ENCODE results near the gene RAG1. TPM values are rescaled to one million over a fixed set of nuclear protein-coding genes. Genes with fewer than 3 reads are reported as not detected.
"Not testable (repeated sequence)": the region's sequence is repeated elsewhere in the genome, so short reads cannot be mapped to it uniquely, and the experiment has no call there.

Gene RAG1
- total RNA-seq, 1 experiment from 2014 or later, result 0.90 TPM

- CTCF ChIA-PET, result interaction anchor here (0.6 to 1.4 kb wide), 3 partner anchors 31 to 1341 kb away, joined by 3 to 7 read pairs (median 5); partner anchors contain the start of gene TRAF6
- H3K27ac Mint-ChIP-seq (ENCODE audit: unreplicated experiment), result no peak overlapping the region
- no peaks in the 10 kb centered on the region for H3K36me3 Mint-ChIP-seq (ENCODE audit: insufficient read depth, unreplicated experiment)
- H3K9me3 Mint-ChIP-seq (ENCODE audit: low read depth, unreplicated experiment), result no peaks in the 10 kb centered on the region
- H3K4me3 Mint-ChIP-seq (ENCODE audit: low read depth, unreplicated experiment), result no peak overlapping the region
- intact Hi-C loops (cut with micrococcal nuclease; ENCODE audit: unreplicated experiment), result loop anchor here (2.0 kb wide), 1 partner anchor 30 kb away; the partner anchor contains the start of gene TRAF6
- H3K27me3 Mint-ChIP-seq (ENCODE audit: unreplicated experiment), result peaks cover 42% of the 10 kb centered on the region
- BruUV-seq (replicated peaks), result no TSS peak
- DNase-seq, result peak; percentile 55
- peak; percentile 33 for TF ChIP-seq CTCF (IDR thresholded peaks at IDR 0.05; ENCODE audit: unreplicated experiment)
- H3K4me1 Mint-ChIP-seq (ENCODE audit: low read depth, unreplicated experiment), result no peaks in the 10 kb centered on the region
These were observed 26.8 kb upstream of the RAG1 start for GRCh38 chr11:36540998-36541397.

- Mint-ChIP-seq H3K36me3 (ENCODE audit: insufficient read depth, unreplicated experiment) (no peaks in the 10 kb centered on the region), H3K27me3 (ENCODE audit: unreplicated experiment) (peaks cover 31% of the 10 kb centered on the region), H3K4me1 (ENCODE audit: low read depth, unreplicated experiment) (no peaks in the 10 kb centered on the region), H3K9me3 (ENCODE audit: low read depth, unreplicated experiment) (no peaks in the 10 kb centered on the region), H3K4me3 (ENCODE audit: low read depth, unreplicated experiment) (no peak overlapping the region), H3K27ac (ENCODE audit: unreplicated experiment) (no peak overlapping the region)
- no peak for DNase-seq
- CTCF ChIA-PET, result no interaction called here
- TF ChIP-seq CTCF (IDR thresholded peaks at IDR 0.05; ENCODE audit: unreplicated experiment), result no peak
- intact Hi-C loops (cut with micrococcal nuclease; ENCODE audit: unreplicated experiment), result no loop called here
- no TSS peak for BruUV-seq (replicated peaks)
These were observed 17.3 kb upstream of the RAG1 start for GRCh38 chr11:36550385-36551115.

GRCh38 chr11:36557390-36557789 is 10.4 kb upstream of the RAG1 start:
- DNase-seq; H3K36me3 Mint-ChIP-seq (ENCODE audit: insufficient read depth, unreplicated experiment); H3K27ac Mint-ChIP-seq (ENCODE audit: unreplicated experiment); CTCF ChIA-PET; H3K4me1 Mint-ChIP-seq (ENCODE audit: low read depth, unreplicated experiment); intact Hi-C loops (cut with micrococcal nuclease; ENCODE audit: unreplicated experiment); H3K4me3 Mint-ChIP-seq (ENCODE audit: low read depth, unreplicated experiment); H3K9me3 Mint-ChIP-seq (ENCODE audit: low read depth, unreplicated experiment); BruUV-seq (replicated peaks): not testable (repeated sequence)
- H3K27me3 Mint-ChIP-seq (ENCODE audit: unreplicated experiment), result peaks cover 40% of the 10 kb centered on the region

GRCh38 chr11:36557991-36558390 is 9.8 kb upstream of the RAG1 start:
- no peak overlapping the region for H3K4me3 Mint-ChIP-seq (ENCODE audit: low read depth, unreplicated experiment)
- H3K36me3 Mint-ChIP-seq (ENCODE audit: insufficient read depth, unreplicated experiment), result no peaks in the 10 kb centered on the region
- peaks cover 42% of the 10 kb centered on the region for H3K27me3 Mint-ChIP-seq (ENCODE audit: unreplicated experiment)
- CTCF ChIA-PET, result no interaction called here
- no peak for DNase-seq
- no TSS peak for BruUV-seq (replicated peaks)
- H3K4me1 Mint-ChIP-seq (ENCODE audit: low read depth, unreplicated experiment), result peaks cover 9% of the 10 kb centered on the region
- H3K27ac Mint-ChIP-seq (ENCODE audit: unreplicated experiment), result no peak overlapping the region
- no peak for TF ChIP-seq CTCF (IDR thresholded peaks at IDR 0.05; ENCODE audit: unreplicated experiment)
- no peaks in the 10 kb centered on the region for H3K9me3 Mint-ChIP-seq (ENCODE audit: low read depth, unreplicated experiment)
- intact Hi-C loops (cut with micrococcal nuclease; ENCODE audit: unreplicated experiment), result no loop called here

Measured in Calu3 (cell line).